ENCODE data around the gene CDH19. TPM values are rescaled to one million over a fixed set of nuclear protein-coding genes. Genes with fewer than 3 reads are reported as not detected.

The CDH19 gene
- total and polyA plus RNA-seq, 5 donors, result 23.8 to 98.0 (median 29.8) TPM

DNA sequence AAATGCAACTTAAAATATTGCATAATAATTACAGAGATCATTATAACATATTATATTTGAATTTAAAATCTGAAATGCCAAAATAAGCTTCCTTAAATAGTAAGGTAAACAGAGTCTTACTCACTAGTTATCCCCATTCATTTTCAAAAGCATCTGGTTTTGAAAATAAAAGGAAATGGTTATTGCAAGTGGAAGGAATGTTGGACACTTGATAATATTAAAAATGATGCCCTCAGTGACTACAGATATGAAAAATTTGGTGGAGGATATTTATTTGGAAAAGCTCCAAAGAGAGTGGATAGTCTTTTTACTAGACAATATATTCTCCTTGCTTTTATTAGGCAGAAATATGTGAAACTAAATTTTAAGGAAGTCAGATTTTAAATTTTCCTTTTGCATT is 39.7 kb downstream of the CDH19 start:
- no peaks in the 10 kb centered on the region for H3K4me1 ChIP-seq (ENCODE audit: control insufficient read depth, insufficient read depth, low read length)
- no peaks in the 10 kb centered on the region for H3K27me3 ChIP-seq (ENCODE audit: control insufficient read depth, insufficient read depth)
- H3K4me3 ChIP-seq (ENCODE audit: low read length), result no peak overlapping the region
- no peak for DNase-seq
- no peak overlapping the region for H3K27ac ChIP-seq (ENCODE audit: low read length)
- no peak for ATAC-seq
- intact Hi-C loops (cut with DNase I), result no loop called here
- no peaks in the 10 kb centered on the region for H3K9me3 ChIP-seq (ENCODE audit: control insufficient read depth, low read length)

GRCh38 chr18:66562279-66562678 is 41.6 kb downstream of the CDH19 start:
- Histone ChIP-seq H3K4me1 (ENCODE audit: control insufficient read depth, insufficient read depth, low read length) (no peaks in the 10 kb centered on the region), H3K27me3 (ENCODE audit: control insufficient read depth, insufficient read depth) (no peaks in the 10 kb centered on the region), H3K9me3 (ENCODE audit: control insufficient read depth, low read length) (no peaks in the 10 kb centered on the region), H3K4me3 (ENCODE audit: low read length) (no peak overlapping the region), H3K27ac (ENCODE audit: low read length) (no peak overlapping the region)
- intact Hi-C loops (cut with DNase I), result no loop called here
- ATAC-seq, result no peak
- DNase-seq, result no peak
- WGBS, result 82% methylated on average over 6 of the region's 6 CpGs

DNA sequence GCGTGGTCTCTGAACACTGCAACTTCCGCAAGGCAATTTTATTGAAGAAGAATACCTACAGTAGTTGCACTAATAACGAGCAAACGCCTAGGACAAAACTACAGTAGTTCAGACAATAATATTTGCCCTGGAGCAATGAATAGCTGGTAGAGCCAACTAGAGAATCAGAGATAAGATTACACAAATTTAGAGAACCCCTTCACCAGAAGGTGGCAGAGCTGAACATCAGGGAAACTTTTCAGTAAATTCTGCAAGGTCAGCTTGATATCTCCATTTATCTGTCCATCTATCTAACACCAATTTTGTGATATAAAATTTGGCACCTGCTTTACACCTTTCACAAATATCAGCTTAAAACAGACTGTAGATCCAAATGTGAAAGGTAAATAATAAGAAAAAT is 43.8 kb downstream of the CDH19 start:
- ATAC-seq (no peak), DNase-seq (no peak)
- Histone ChIP-seq H3K9me3 (ENCODE audit: control insufficient read depth, low read length) (no peaks in the 10 kb centered on the region), H3K4me1 (ENCODE audit: control insufficient read depth, insufficient read depth, low read length) (no peaks in the 10 kb centered on the region), H3K4me3 (ENCODE audit: low read length) (no peak overlapping the region), H3K27me3 (ENCODE audit: control insufficient read depth, insufficient read depth) (no peaks in the 10 kb centered on the region), H3K27ac (ENCODE audit: low read length) (no peak overlapping the region)
- intact Hi-C loops (cut with DNase I), result no loop called here
- 60% methylated on average over 4 of the region's 4 CpGs for WGBS

DNA sequence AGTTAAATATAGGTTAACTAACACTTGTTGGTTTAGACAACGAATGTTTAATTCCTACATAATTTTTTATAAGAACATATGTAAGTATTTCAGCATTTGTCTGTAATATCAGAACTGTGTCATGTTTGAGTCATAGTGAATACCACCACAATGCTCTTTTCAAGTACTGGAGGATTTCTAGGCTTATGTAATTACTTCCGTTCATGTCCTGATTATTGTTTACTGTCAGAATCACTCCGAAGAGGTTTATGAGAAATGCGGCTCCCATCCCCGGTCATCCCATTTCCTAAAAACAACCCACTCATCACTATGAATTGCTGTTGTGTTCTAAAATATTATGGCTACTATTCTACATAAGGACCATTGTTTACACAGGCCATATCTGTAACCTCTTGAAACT is 45.1 kb downstream of the CDH19 start:
- no peak overlapping the region for H3K4me3 ChIP-seq (ENCODE audit: low read length)
- no peak overlapping the region for H3K27ac ChIP-seq (ENCODE audit: low read length)
- no peak for ATAC-seq
- no peak for DNase-seq
- WGBS, result 56% methylated on average over 5 of the region's 5 CpGs
- H3K9me3 ChIP-seq (ENCODE audit: control insufficient read depth, low read length), result no peaks in the 10 kb centered on the region
- intact Hi-C loops (cut with DNase I), result no loop called here
- H3K27me3 ChIP-seq (ENCODE audit: control insufficient read depth, insufficient read depth), result no peaks in the 10 kb centered on the region
- H3K4me1 ChIP-seq (ENCODE audit: control insufficient read depth, insufficient read depth, low read length), result no peaks in the 10 kb centered on the region

DNA sequence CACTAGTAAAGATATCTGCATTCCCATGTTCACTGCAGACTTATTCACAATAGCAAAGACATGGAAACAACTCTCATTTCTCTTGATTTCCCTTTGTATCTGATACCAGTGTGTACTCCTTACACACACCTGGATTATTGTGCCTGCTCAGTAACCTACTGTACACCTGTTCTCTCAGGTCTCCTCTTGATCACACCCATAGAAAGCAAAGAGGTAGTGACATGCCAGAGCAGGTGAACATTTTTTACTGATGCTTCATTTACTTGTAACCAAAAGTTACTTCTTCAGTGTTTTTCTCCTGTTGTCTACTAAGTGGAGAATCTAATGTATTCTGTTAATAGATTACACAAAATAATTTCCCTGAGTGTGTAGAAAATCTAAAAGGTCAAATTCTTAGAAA is 46.8 kb downstream of the CDH19 start:
- H3K4me1 ChIP-seq (ENCODE audit: control insufficient read depth, insufficient read depth, low read length), result no peaks in the 10 kb centered on the region
- H3K27ac ChIP-seq (ENCODE audit: low read length), result no peak overlapping the region
- intact Hi-C loops (cut with DNase I), result no loop called here
- no peaks in the 10 kb centered on the region for H3K27me3 ChIP-seq (ENCODE audit: control insufficient read depth, insufficient read depth)
- H3K4me3 ChIP-seq (ENCODE audit: low read length), result no peak overlapping the region
- H3K9me3 ChIP-seq (ENCODE audit: control insufficient read depth, low read length), result no peaks in the 10 kb centered on the region
- DNase-seq (no peak), ATAC-seq (no peak)

DNA sequence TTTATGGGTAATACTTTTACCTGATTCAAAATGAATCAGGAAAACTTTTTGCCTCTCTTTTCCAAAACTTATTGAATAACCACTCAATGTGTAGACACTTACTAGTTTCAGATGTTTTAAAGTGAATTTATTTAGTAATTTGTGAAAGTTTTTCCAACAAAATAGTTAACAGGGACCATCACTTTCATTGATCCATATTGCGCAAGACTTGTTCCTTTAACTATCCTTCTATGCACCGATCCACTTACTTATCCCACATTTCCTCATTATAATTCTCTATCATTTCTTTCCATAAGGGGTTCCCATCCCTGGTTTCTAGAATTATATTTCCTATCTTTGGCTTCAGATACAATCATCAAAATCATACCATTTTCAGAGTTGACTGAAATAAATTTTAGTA is 48.3 kb downstream of the CDH19 start:
- ATAC-seq, result no peak
- no peak for DNase-seq
- no peaks in the 10 kb centered on the region for H3K4me1 ChIP-seq (ENCODE audit: control insufficient read depth, insufficient read depth, low read length)
- no peaks in the 10 kb centered on the region for H3K9me3 ChIP-seq (ENCODE audit: control insufficient read depth, low read length)
- H3K27me3 ChIP-seq (ENCODE audit: control insufficient read depth, insufficient read depth), result no peaks in the 10 kb centered on the region
- H3K27ac ChIP-seq (ENCODE audit: low read length), result no peak overlapping the region
- intact Hi-C loops (cut with DNase I), result no loop called here
- no peak overlapping the region for H3K4me3 ChIP-seq (ENCODE audit: low read length)
- WGBS, result 96% methylated on average over 2 of the region's 2 CpGs

DNA sequence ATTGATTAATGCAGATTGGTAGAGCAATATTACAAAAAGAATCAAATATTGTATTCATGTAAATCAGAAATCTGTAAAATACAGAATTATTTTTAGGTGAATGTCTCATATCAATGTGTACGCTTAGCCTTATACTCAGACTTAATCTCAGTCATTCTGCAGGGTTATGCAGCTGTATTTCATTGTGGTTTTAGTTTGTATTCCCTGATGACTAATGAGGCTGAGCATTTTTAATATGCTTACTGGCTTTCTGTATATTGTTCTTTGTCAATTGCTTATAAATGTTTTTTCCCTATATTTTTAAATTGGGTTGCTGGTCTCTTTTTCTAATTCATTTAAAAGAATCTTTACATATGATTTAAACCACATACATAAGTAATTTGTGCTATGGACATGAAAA is 50.1 kb downstream of the CDH19 start:
- Histone ChIP-seq H3K4me3 (ENCODE audit: low read length) (no peak overlapping the region), H3K9me3 (ENCODE audit: control insufficient read depth, low read length) (no peaks in the 10 kb centered on the region), H3K4me1 (ENCODE audit: control insufficient read depth, insufficient read depth, low read length) (no peaks in the 10 kb centered on the region), H3K27me3 (ENCODE audit: control insufficient read depth, insufficient read depth) (no peaks in the 10 kb centered on the region), H3K27ac (ENCODE audit: low read length) (no peak overlapping the region)
- WGBS, result 61% methylated on average over 1 of the region's 1 CpG
- no peak for DNase-seq
- intact Hi-C loops (cut with DNase I), result no loop called here
- ATAC-seq, result no peak

GRCh38 chr18:66550366-66550765 is 53.5 kb downstream of the CDH19 start:
- no peak for ATAC-seq
- Histone ChIP-seq H3K4me1 (ENCODE audit: control insufficient read depth, insufficient read depth, low read length) (no peaks in the 10 kb centered on the region), H3K9me3 (ENCODE audit: control insufficient read depth, low read length) (no peaks in the 10 kb centered on the region), H3K27ac (ENCODE audit: low read length) (no peak overlapping the region), H3K4me3 (ENCODE audit: low read length) (no peak overlapping the region), H3K27me3 (ENCODE audit: control insufficient read depth, insufficient read depth) (no peaks in the 10 kb centered on the region)
- DNase-seq, result no peak
- intact Hi-C loops (cut with DNase I), result no loop called here
- 86% methylated on average over 3 of the region's 3 CpGs for WGBS

DNA sequence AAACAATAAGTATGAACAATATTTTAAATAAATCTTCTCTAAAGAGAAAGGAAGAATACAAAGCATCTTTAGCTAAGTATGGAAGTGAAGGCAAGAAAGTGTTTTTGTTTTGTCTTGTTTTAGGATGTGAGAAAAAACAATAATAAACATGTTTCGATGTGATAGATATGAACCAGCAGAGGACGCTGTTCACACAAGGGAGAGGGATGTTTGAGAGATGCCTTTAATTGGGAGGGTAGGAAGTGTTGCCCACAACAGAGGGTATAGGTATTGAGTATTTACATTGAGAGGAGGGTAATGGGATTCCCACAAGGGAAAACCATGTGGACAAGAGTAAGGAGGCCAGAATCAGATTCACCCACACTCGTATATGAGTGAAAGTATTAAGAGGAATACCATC is 55.1 kb downstream of the CDH19 start:
- WGBS, result 69% methylated on average over 3 of the region's 3 CpGs
- no peak for ATAC-seq

GRCh38 chr18:66534110-66534509 is 69.8 kb downstream of the CDH19 start:
- Histone ChIP-seq H3K9me3 (ENCODE audit: control insufficient read depth, low read length) (no peaks in the 10 kb centered on the region), H3K4me3 (ENCODE audit: low read length) (no peak overlapping the region), H3K4me1 (ENCODE audit: control insufficient read depth, insufficient read depth, low read length) (no peaks in the 10 kb centered on the region), H3K27me3 (ENCODE audit: control insufficient read depth, insufficient read depth) (no peaks in the 10 kb centered on the region), H3K27ac (ENCODE audit: low read length) (no peak overlapping the region)
- WGBS, result 73% methylated on average over 4 of the region's 4 CpGs
- intact Hi-C loops (cut with DNase I), result no loop called here
- no peak for DNase-seq
- ATAC-seq, result no peak

More for the DNA sequence above, 55.1 kb downstream of the CDH19 start:
- Histone ChIP-seq H3K4me3 (ENCODE audit: low read length) (no peak overlapping the region), H3K9me3 (ENCODE audit: control insufficient read depth, low read length) (no peaks in the 10 kb centered on the region), H3K4me1 (ENCODE audit: control insufficient read depth, insufficient read depth, low read length) (no peaks in the 10 kb centered on the region), H3K27ac (ENCODE audit: low read length) (no peak overlapping the region), H3K27me3 (ENCODE audit: control insufficient read depth, insufficient read depth) (no peaks in the 10 kb centered on the region)
- intact Hi-C loops (cut with DNase I), result no loop called here
- DNase-seq, result no peak

GRCh38 chr18:66533693-66534092 is 70.2 kb downstream of the CDH19 start:
- ATAC-seq (no peak), DNase-seq (no peak)
- Histone ChIP-seq H3K27me3 (ENCODE audit: control insufficient read depth, insufficient read depth) (no peaks in the 10 kb centered on the region), H3K9me3 (ENCODE audit: control insufficient read depth, low read length) (no peaks in the 10 kb centered on the region), H3K4me3 (ENCODE audit: low read length) (no peak overlapping the region), H3K4me1 (ENCODE audit: control insufficient read depth, insufficient read depth, low read length) (no peaks in the 10 kb centered on the region), H3K27ac (ENCODE audit: low read length) (no peak overlapping the region)
- intact Hi-C loops (cut with DNase I), result no loop called here
- WGBS, result 21% methylated on average over 1 of the region's 1 CpG

DNA sequence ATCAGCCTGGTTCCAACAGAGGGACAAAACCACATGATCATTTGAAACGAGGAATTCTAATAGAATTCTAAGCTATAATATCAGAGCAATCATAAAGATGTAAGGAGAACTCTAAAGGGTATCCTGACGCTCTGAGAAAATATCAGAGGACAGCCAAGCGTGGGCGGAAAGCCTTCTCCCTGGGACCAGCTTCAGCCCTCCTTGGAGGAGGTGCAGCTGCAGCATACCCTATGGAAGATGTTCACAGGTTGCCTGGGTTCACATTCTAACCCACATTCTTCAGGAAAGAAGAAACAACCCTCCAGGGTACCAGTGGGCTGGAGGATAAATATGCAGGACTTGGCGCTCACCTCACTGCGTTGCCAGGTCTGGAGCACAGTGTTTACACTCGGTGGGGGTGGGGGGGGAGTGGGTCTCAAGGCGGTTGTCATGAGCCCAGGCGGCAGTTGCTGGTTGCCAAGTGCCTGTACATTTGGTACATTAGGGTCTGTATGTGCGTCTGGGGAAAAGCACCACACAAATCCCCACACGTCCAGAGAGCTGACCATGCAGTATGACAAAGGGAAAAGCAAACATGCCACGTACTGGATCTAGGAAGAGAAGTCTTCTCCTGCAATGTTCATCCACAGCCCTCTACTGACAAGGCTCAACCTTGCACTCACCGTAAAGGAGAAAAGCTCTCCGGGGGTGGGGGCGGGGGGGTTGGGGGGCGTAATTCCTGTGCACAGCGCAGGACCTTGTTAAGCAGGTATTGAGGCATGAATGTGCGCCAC is 80.5 kb downstream of the CDH19 start:
- Histone ChIP-seq H3K4me3 (ENCODE audit: low read length) (no peak overlapping the region), H3K27ac (ENCODE audit: low read length) (no peak overlapping the region), H3K9me3 (ENCODE audit: control insufficient read depth, low read length) (no peaks in the 10 kb centered on the region), H3K4me1 (ENCODE audit: control insufficient read depth, insufficient read depth, low read length) (no peaks in the 10 kb centered on the region), H3K27me3 (ENCODE audit: control insufficient read depth, insufficient read depth) (no peaks in the 10 kb centered on the region)
- DNase-seq, result peak in 2 of 3 donors; percentile 37 to 41
- ATAC-seq, result peak in 1 of 2 donors; percentile 29
- WGBS, result 83% methylated on average over 18 of the region's 18 CpGs
- intact Hi-C loops (cut with DNase I), result no loop called here

All from right cardiac atrium (tissue), 5 donors.